Colonic mucosa (tissue), 4 donors: ENCODE results near the gene NCOA1. TPM values are rescaled to one million over a fixed set of nuclear protein-coding genes. Genes with fewer than 3 reads are reported as not detected.
A peak's percentile ranks its signal among the peaks of the same experiment; 100 is the strongest.

Source experiments
- DNase-seq: peaks from one replicate; pipeline ENCODE4 v3.0.0-alpha.2; 2020
- H3K27ac ChIP-seq: fragments of 200-600 bp; one replicate; pipeline ENCODE4 v1.8.0; 2021
- H3K27me3 ChIP-seq: fragments of 200-600 bp; one replicate; pipeline ENCODE4 v1.8.0; 2021
- H3K36me3 ChIP-seq: fragments of 200-600 bp; one replicate; pipeline ENCODE4 v1.8.0; 2021
- H3K4me1 ChIP-seq: fragments of 200-600 bp; one replicate; pipeline ENCODE4 v1.8.0; 2021; ENCODE audit warnings: mild to moderate bottlenecking
- H3K4me3 ChIP-seq: fragments of 200-600 bp; one replicate; pipeline ENCODE4 v1.8.0; 2021
- H3K9ac ChIP-seq, 2 donors: one replicate each; pipeline ENCODE4 v1.7.0; 2013; ENCODE audit warnings: control low read depth in 2 of 2, low read depth in 2 of 2, low read length in 2 of 2
- H3K9me3 ChIP-seq: fragments of 200-600 bp; one replicate; pipeline ENCODE4 v1.8.0; 2021
- intact Hi-C: fragments of 100-400 bp; cut with DNase I; formaldehyde crosslinking; loops from one replicate; pipeline ENCODE4 v1.14.1; 2022
- total RNA-seq, 2 donors: library from RNA; stranded (reverse); fragmentation: NEBNext Ultra II Directional in 1 of 2; extraction: Animal tissue kit (Norgen Biotek cat#: 25700) in 1 of 2; gene quantifications; one replicate each; pipeline ENCODE4 v1.2.1, GENCODE V29; 2021
- TF ChIP-seq, protein P1 (sequence below): fragments of 200-600 bp; IDR thresholded peaks from one replicate; pipeline ENCODE4 v1.8.0; 2022; ENCODE audit warnings: antibody characterized with exemption, mild to moderate bottlenecking
- donor health status: healthy.
- donor health status: DM: no; HTN: no; CAD: no.
- donor health status: DM: no; HTN: no; CAD: no.

Gene NCOA1
- total RNA-seq, 2 donors from 2014 or later, result 24.8 to 35.2 TPM

DNA sequence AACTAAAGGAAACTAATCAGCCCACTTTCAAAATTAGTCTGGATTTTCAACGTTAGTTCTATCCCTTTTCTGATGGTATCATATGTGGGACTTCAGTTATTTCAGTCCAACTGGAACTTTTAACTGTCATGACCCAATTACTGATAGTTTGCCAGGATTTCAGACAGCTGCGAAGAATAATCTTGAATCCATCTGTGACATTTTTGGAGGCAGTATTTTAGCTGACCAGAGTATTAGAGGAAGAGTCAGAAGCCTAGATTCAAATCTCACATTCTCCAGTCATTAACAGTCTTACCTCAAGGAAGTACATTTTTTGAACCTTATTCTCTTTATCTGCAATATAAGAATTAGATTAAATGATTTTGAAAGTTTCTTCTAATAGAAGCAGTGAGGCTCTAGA, 220.8 kb downstream of the NCOA1 start:
- Histone ChIP-seq H3K4me1 (no peaks in the 10 kb centered on the region), H3K27me3 (no peaks in the 10 kb centered on the region), H3K4me3 (no peak overlapping the region), H3K36me3 (no peaks in the 10 kb centered on the region), H3K9me3 (no peaks in the 10 kb centered on the region), H3K27ac (no peak overlapping the region), H3K9ac (no peak overlapping the region)
- TF ChIP-seq, protein P1, sequence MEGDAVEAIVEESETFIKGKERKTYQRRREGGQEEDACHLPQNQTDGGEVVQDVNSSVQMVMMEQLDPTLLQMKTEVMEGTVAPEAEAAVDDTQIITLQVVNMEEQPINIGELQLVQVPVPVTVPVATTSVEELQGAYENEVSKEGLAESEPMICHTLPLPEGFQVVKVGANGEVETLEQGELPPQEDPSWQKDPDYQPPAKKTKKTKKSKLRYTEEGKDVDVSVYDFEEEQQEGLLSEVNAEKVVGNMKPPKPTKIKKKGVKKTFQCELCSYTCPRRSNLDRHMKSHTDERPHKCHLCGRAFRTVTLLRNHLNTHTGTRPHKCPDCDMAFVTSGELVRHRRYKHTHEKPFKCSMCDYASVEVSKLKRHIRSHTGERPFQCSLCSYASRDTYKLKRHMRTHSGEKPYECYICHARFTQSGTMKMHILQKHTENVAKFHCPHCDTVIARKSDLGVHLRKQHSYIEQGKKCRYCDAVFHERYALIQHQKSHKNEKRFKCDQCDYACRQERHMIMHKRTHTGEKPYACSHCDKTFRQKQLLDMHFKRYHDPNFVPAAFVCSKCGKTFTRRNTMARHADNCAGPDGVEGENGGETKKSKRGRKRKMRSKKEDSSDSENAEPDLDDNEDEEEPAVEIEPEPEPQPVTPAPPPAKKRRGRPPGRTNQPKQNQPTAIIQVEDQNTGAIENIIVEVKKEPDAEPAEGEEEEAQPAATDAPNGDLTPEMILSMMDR, result no peak
- intact Hi-C loops, result no loop called here
- DNase-seq, result no peak

DNA sequence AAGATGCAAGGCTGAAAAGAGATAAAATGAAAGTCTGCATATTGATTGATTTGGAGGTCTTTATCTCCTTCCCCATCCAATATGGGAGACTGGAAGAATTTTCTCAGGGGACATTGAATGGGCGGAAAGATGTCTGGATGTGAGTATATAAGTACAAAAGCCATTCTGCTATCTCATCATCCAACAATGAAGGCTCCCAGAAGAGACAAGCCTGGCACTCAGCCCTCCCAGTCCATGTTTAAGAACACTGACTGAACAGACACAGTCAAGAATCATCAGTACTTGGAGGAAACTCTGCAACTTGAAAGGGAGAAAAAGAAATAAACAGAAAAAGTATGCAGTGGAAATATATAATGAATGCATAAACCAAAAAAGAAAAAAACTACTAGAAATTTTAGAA, 221.2 kb downstream of the NCOA1 start:
- intact Hi-C loops, result no loop called here
- no peak overlapping the region for H3K4me3 ChIP-seq
- H3K9me3 ChIP-seq, result no peaks in the 10 kb centered on the region
- DNase-seq, result no peak
- TF ChIP-seq, protein P1, result no peak
- no peak overlapping the region for H3K9ac ChIP-seq
- no peaks in the 10 kb centered on the region for H3K27me3 ChIP-seq
- H3K4me1 ChIP-seq, result no peaks in the 10 kb centered on the region
- no peaks in the 10 kb centered on the region for H3K36me3 ChIP-seq
- no peak overlapping the region for H3K27ac ChIP-seq

DNA sequence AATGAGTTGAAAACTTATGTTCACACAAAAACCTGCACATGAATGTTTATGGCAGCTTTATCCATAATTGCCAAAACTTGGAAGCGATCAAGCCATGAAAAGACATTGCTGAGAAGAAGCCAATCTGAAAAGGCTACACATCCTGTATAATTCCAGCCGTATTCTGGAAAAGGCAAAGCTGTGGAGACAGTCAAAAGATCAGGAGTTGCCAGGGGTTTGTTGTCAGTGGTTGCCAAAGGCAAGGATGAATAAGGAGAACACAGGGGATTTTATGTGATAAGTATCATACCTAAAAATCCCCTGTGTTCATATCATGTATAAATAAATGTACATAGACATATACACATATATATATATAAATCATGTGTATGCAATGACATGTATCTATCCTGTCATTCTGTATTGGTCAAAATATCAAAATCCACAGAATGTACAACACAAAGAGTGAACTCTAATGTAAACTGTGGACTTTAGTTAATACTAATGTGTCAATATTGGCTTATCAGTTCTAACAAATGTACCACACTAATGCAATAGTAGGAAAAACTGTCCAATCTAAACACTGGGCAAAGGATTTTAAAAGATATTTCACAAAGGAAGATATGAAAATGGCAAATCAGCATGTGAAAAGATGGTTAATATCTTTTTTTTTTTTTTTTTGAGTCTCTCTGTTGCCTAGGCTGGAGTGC, 226.4 kb downstream of the NCOA1 start:
- Histone ChIP-seq H3K4me3 (no peak overlapping the region), H3K4me1 (no peaks in the 10 kb centered on the region), H3K27me3 (no peaks in the 10 kb centered on the region), H3K27ac (no peak overlapping the region), H3K9me3 (no peaks in the 10 kb centered on the region), H3K9ac (no peak overlapping the region), H3K36me3 (no peaks in the 10 kb centered on the region)
- DNase-seq, result no peak
- intact Hi-C loops, result no loop called here
- TF ChIP-seq, protein P1, result no peak

DNA sequence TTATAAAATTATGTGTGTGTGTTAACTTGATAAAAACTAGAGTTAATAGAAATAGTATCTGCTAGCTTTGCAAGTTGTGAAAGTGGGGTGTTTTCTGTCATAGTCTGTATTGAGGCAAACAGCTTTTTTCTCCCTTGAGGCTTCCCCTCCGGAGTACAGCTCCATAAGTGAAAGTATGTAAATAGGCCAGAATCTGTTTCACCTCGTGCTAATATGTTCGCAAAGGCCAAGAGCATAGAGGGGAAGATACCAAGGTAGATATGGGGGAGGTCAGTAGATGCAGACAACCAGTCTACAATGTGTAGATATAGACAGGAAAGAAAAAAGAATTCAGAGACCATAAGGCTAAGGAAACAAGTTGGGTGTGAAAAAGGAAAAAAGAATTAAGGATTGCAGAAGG, 229.3 kb downstream of the NCOA1 start:
- no peaks in the 10 kb centered on the region for H3K27me3 ChIP-seq
- intact Hi-C loops, result no loop called here
- no peak overlapping the region for H3K27ac ChIP-seq
- DNase-seq, result no peak
- no peak overlapping the region for H3K9ac ChIP-seq
- TF ChIP-seq, protein P1, result no peak
- H3K4me3 ChIP-seq, result no peak overlapping the region
- no peaks in the 10 kb centered on the region for H3K9me3 ChIP-seq
- H3K4me1 ChIP-seq, result no peaks in the 10 kb centered on the region
- no peaks in the 10 kb centered on the region for H3K36me3 ChIP-seq

DNA sequence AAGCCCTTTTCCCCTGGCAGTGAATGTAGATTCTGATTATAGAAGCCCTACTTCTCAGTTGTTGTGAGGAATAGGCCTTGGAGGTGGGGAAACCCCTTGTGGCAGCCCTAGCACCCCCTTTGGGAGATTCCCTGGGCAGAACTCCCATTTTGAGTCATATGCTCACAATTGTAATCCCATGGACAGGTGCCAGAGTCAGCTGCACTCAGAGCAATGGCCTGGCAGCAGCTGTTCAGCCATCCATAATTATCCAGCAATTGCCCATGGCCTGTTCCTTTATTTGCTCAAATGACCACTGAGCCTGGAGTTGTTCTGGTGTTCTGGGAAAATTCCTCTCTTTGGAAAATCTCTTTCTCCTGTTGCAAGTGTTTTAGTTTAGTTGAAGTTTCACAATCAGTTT, 230.4 kb downstream of the NCOA1 start:
- intact Hi-C loops, result no loop called here
- Histone ChIP-seq H3K27me3 (no peaks in the 10 kb centered on the region), H3K4me1 (no peaks in the 10 kb centered on the region), H3K9ac (no peak overlapping the region), H3K4me3 (no peak overlapping the region), H3K27ac (no peak overlapping the region), H3K36me3 (no peaks in the 10 kb centered on the region), H3K9me3 (no peaks in the 10 kb centered on the region)
- TF ChIP-seq, protein P1, result no peak
- peak; percentile 61 for DNase-seq
